Activated T-cell treated with anti-CD3 and anti-CD28 coated beads for 48 hours (primary cell): ENCODE measurements around the gene FAP.

ENCODE experiments used
- DNase-seq: peaks from one replicate; pipeline ENCODE4 v3.0.0-alpha.2; 2020; ENCODE audit warnings: low read depth

FAP gene

DNA sequence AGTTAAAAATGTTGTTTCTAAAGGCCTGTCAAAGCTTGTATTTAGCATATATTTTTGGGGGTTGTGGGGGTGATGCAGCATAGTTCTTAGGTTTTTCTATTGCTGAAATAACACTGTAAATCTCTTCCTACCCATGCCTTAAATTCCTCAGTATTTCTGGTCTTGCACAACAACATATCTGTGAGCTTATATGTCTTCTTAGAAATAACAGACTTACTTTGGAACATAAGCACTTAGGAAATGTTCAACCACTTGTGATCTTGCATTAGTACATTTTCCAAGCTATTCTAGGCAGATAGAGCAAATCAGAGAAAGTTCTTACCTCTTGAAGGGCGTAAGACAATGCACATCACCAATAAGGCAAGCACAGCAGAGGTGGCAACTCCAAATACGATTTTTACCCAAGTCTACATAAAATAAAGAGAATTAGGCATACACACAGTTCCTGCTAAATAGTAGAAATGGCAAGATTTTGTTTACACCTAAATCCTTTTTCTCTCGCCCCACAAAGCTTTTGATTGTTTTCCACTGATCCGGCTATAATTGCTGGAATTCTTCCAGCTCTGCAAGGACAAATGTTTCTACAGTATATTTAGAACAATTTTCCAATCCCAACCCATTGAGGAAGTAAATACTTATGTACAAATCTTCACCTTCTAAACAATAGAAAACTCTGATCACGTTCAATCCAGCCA is 512 bp downstream of the FAP start:
- no peak for DNase-seq

DNA sequence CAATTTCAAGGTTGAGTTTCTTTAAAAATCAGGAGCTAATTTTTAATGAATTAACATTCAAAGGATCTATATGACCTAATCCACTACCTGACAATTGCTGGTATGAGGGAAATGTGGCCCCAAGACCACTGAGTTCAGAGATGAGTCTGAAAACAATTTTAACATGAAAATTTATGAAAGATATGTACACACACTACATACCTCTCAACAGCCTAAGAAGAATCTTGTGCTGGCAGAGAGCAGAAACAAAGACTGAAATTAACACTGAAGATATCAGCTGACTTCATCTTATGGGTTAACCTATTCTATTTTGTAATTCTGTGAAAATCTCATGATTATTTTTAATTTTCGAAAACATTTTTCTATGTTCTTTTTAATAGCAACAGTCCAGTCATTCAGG is 1.7 kb downstream of the FAP start:
- no peak for DNase-seq

DNA sequence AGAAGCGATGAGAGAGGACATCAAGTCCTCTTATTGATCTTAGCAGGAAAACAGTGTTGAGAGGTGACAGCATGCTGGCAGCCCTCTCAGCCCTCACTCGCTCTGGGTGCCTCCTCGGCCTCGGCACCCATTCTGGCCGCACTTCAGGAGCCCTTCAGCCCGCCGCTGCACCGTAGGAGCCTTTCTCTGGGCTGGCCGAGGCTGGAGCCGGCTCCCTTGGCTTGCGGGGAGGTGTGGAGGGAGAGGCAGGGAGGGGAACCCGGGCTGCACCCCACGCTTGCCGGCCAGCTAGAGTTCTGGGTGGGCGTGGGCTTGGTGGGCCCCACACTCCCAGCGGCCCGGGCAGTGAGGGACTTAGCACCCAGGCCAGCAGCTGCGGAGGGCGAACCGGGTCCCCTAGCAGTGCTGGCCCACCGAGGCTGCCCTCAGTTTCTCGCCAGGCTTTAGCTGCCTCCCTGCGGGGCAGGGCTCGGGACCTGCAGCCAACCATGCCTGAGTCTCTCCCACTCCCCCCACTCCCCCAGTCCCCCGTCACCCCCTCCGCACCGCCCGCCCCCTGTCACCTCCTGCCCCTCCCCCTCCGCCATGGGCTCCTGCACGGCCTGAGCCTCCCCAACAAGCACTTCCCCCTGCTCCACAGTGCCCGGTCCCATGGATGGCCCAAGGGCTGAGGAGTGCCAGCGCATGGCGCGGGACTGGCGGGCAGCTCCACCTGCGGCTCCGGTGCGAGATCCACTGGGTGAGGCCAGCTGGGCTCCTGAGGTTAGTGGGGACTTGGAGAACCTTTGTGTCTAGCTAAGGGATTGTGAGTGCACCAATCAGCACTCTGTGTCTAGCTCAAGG is 8.4 kb downstream of the FAP start:
- no peak for DNase-seq

DNA sequence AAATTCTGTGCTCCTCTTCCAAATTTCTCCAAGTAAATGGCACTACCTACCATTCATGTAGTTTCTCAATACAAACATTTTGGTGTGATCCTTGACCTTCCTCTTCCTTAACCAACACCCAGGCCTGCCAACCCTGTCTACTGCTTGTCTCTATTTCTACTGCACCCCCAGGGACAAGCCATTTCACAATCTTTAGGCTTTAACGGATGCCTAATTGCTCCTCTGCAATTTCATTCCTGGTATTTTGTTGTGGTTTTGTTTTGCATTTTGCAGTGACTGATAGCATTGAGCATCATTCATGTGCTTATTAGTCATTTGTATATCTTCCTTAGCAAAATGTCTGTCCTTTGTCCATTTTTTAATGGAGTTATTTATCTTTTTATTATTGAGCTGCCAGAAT is 10.0 kb downstream of the FAP start:
- DNase-seq: no peak

DNA sequence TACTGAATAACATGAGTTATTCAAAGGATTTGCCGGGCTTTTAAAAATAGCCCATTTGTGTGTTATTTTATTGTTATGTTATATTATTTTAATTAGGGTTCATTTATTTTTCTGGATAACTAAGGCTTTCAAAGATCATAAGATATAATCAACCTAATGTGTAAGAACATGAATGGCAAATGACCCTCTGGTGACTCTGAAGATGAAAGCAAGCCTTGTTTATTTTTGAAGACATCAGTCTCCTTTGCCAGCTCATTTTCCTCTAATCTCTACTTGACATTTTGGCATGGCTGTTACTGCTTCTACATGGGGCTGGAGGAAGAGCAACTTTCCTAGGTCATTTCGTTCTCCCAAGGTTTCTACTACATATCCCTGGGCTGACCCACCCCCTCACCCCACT is 10.6 kb downstream of the FAP start:
- DNase-seq: no peak

DNA sequence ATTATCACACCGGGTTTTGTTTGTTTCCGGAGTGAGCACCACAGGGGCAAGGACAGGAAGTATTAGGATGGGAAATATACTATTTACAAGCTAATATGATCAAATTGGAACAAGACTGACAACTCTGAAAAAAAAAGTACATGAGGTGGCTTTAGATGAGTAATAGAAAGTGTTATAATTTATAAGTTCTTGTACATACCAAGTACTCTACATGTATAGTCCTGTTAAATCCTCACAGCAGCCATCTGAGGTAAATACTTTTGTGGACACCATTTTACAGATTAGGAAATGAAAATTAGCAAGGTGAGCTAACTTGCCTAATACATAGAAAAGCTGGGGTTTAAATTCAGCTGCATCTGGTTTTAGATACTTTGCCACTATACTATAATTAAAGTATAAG is 11.2 kb downstream of the FAP start:
- no peak for DNase-seq

DNA sequence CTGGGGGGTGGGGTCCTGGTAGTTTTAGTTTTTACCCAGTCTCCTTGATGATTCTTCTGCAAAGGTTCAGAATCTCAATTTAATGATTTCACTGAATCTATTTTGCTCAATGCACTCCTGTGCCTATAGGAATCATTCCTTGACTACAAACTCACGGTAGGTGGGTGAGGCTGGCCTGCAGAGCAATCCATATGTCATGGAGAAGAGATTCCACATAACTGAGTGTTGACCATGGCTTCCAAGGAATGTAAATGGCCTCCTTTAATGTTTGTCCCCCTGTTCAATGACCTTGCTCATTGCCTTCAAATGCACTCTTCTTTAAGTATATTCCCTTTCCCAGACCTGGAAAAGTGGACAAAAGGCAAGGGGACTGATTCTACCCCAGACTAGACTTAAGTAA is 12.5 kb downstream of the FAP start:
- no peak for DNase-seq

DNA sequence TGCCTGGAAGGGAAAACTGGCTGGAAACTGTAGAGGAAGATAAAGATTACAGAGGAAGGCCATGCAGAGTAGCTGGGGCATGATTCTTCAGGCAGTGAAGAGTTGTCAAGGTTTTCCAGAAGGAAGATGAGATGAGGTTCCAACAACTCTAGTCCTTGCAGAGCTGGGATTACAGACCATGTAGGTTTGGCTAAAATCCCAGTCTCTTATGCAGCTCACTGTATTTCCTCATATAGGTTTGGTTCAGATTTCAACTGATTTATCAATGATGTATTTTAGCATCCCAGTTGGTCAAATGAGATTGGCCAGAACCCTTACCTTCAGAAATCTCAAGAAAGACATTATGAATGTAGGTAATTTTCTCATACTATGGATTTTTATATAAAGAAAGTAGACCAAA is 16.4 kb downstream of the FAP start:
- DNase-seq: no peak

DNA sequence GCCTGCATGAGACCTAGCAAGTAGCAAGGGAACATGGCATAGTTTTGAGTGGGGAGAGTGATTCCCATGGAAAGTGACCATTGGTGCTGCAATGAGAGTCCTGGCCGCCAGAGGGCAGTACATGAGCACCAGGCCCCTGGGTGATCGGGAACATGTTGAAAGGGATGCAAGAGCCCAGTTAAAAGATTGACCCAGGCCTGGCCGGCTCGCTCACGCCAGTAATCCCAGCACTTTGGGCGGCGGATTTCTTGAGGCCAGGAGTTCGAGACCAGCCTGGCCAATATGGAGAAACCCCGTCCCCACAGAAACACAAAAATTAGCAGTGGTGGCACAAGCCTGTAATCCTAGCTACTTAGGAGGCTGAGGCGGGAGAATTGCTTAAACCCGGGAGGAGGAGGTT is 22.2 kb downstream of the FAP start:
- peak; percentile 52 for DNase-seq

DNA sequence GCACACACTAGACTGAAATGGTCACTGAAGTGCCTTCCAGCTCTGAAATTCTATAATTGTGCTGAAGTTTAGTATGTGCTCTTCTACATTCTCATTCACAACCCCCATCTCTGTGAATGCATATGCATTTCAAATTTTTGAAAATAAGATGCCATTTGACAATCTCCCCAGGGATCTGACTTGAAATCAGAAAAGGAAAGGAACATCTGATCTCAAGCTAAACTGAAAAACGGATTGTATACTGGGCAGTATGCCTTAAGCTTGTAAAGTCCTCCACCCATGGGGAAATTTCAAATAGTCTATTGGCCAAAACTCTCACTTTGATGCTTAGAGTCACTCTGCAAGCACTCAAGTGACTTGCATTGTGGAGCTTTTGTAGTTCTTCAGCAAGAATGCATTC is 22.9 kb downstream of the FAP start:
- DNase-seq: no peak

DNA sequence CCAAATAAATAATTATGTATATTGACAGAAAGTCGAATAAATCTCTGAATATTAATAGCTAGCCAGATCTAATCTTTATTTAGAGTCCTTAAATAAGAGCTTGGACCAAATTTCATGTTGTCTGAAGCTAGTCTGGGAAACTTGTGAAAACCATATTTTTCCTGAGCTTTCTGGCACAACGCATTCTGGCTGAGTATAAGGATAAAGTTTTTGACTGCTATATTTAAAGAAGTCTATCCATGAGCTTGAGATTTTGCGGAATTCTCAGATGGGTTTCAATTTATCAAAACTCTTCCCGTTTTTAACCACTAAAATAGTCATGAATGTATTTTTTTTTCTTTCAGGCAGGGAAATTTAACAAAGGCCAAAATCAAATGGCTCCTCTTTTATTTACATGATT is 23.8 kb downstream of the FAP start:
- DNase-seq: no peak

DNA sequence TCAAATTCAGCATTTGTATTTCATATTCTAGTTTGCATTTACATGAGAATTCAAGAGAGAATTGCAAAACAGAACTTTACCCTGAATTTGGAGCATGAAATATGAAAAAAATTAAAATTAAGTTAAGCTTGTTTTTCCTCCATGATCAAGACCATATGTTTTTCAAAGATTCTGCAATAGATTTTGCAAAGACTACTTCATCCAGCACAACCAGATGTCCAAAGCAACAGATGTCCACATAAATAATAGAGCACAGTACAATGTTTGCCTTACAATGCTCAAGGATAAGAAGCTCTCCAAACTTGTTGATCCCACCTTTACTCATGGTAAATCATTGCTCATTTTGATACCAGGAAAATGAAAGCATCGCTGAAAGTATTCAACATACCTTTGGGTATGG is 25.6 kb downstream of the FAP start:
- no peak for DNase-seq

DNA sequence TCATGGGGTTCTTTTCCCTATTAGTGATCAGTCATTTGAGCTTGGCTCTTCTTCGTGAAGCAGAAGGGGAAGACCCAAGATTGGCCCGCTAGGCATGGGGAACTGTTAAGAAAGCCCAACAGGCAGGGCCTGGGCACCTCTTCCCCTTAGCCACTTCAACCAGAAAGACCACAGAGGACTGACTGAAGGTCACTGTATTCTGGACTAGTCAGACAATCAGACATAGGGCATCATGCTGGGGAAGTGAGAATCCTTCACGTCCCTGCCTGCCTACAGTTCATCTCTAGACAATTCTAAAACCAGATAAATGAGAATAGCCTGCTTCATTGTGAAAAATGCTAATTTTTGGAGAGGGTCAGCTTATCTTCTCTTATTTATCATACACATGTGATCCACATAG is 28.1 kb downstream of the FAP start:
- DNase-seq: no peak

DNA sequence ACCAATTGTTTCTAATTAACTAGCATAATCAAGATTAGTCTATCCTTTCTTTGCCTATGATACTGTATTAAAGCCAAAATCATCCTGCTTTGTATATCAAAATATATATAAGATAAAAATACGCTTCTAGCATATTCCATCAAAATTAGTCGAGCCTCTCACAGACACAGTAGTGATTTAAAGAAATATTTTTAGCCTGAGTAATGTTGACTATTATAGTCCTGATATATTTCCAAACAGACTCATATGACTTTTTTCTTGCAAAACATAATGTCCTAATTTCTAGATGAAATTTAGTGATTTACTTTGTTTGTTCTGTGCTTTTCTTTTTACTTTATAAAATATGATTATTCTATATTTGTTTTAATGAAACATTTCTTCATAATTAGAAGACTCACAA is 30.9 kb downstream of the FAP start:
- DNase-seq: no peak

DNA sequence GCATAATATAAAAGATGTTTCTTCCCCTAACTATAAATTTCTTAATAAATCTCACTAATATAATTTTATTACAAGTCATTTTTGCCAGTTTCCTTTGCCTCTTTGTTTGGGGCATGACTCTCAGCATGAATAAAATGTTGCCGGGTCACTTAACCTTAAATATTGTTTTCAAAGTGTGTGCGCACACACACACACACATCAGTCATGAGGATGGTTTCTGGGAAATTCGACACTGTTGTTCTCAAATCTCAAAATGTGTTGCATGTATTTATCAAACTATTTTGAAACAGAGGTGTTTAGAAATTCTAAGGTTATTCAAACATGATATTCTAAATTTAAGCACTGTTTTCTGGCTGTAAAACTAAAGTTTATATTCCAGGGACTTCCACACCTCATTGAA is 31.5 kb downstream of the FAP start:
- DNase-seq: no peak

DNA sequence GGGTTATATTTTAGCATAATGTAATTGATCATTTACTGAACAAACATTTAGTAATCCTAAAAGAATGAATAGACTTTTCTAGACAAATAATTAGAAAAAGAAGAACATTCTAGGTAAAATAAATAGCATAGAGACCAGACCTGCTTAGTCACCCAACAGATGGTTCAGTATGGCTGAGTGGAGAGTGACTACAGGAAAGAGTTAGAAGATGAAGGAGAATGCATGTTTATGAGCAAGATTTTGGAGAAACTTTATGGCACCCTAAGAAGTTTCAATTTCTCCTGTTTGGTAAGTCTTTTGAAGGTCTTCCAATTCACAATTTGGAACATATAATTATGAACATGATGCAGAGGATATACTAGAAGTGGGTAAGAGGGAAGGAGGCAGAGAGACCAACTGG is 32.9 kb downstream of the FAP start:
- no peak for DNase-seq

DNA sequence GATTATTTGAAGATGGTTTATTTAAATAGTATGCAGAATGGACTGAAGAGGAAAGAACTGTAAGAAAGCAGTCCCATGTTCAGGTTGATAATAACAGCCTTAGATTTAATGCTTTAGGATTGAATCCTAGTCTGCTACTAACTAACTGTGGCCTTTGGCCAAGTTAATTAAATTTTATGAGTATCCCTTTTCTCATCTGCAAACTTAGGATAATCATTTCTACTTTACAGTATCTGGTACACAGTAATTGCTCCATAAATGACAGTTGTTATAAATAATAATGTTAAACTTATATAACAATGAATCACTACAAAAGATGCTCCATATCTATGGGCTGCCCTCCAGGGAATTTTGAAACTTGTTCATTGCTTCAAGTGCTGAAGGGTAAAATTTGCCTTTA is 41.0 kb downstream of the FAP start:
- DNase-seq: no peak

DNA sequence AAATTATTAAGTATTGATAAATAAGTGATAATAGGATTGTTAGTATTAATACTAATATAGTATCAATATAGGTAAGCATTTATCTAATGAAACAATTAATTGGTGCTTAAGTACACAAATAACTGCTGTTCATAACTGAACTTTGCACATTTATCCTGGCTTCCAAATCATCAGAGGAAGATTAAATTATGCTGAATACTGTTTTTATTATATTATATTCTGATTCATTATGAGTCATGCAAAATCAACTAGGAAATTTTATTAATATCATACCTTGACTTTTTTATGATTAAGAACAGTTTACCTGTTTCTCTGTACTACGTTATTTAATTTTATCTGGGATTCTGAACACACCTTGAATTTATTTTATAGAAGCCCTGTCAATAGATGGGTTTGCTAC is 42.6 kb downstream of the FAP start:
- DNase-seq: no peak

DNA sequence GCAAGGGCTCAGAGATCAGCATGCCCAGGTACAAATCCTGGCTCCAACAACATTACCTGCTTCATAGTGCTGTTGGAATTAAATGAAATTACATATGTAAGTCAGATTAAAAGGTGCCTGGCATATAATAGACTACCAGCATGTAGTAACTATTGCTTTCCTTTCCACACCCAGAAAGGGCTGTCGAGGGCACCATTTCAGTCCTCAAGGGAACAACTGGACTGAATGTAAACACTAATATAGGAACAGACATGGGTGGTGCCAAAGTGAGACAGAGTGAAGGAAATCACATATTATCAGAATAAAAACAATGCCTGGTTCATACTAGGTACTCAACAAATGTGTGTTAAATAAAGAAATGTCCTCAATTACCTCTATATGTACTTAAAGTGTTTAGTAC is 43.3 kb downstream of the FAP start:
- no peak for DNase-seq

DNA sequence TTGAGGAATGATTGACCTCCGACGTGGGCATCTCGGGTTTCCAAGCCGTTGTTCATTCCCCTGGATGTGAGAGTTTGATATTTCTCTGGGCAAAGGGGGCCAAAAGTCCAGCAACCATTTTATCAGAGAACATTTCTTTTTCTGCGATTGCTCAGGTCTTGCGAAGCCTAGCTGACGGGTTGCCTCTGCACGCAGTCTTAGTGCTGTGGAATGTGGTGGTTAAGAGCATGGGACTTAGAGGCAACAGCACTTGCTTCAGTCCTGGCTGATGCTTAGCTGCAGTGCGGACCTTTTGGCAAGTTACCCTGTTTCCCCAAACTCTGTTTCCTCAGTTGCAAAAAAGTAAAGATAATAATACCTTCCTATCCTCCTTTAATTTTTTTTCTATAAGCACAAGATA is 45.0 kb downstream of the FAP start:
- DNase-seq: no peak

DNA sequence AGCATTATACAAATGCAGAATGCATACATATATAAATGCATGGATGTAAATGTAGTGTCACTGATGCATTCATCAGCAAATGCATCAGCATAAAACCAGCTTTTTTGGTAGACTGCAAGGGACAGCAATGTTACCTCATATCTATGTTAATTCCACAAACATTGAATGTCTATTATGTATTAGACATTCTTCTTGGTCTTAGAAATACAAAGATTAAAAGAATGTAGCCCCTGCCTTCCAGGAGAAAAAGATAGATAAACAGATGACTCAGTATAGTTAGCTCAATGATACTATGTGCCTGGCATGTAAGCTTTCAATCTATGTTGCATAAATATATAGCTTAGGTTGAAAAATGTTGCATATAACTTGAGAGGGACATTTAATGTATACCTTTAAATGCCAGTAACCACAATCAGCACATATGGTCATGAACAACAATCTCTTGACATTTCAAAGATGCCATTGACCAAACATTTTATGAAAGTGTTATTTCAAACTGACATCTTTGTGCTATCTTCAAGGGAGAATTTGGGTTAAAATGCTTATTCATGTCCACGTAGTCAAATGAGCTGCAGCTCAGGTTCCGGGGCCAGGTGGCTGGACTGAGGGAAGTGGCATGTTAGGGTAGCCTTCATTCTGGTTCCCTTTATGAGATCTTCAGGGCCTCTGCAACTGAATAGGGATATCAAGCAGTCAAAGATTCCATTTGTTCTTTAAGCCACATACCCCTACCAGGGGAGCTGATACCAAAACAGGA is 46.0 kb downstream of the FAP start:
- DNase-seq: no peak

DNA sequence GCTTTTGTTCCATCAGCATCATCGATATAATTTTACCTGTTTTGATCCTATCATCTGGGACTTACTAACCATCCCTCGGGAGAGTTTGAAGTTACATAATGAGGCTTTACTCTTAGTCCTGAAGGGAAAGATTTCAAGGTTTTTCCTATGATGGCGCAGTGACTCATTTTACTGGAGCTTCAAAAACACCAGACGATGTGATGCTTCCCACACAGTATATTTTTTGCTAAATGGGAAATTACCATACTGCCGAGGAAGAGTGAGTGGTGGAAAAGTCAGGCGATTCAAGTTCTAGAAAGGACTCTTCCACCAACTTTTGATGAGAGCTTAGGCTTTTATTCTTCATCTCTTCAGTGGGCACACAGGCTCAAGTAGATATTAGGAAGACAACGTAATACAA is 46.6 kb downstream of the FAP start:
- DNase-seq: no peak

DNA sequence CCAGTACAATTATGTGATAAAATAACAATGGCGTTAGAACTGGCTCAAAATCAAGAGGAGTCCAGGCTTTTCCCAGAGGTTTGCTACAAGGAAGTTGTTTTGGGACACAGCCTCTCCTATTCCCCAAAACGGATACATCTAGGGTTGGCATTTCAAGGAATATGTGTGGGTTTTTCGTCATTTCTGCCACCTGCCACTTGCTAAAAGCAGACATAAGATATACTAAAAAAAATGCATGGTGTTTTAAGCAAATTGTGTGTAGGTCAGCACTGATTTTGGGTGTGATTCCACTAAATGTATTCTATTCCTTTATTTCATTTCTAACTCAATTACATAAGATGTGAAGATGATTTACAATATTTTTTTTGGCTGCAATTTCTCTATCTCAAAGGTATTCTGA is 54.8 kb downstream of the FAP start:
- DNase-seq: no peak
